NCI-H2196 (cell line): ENCODE results near the gene FKBP8.
"Not testable (repeated sequence)": the region's sequence is repeated elsewhere in the genome, so short reads cannot be mapped to it uniquely, and the experiment has no call there.

ENCODE experiments used
- DNase-seq: peaks from one replicate; lab custom pipeline; 2025; ENCODE audit not compliant: unreplicated experiment; lab: John Stamatoyannopoulos, UW

The FKBP8 gene

GRCh38 chr19:18542941-18543813 lies at the start of gene FKBP8:
TSS of gene FKBP8 (minus strand) at chr19:18543573. CDS start at chr19:18541970, 1,603 bp downstream.
- DNase-seq = peak; percentile 92

GRCh38 chr19:18592732-18593131 lies 49.4 kb upstream of the FKBP8 start:
- DNase-seq = not testable (repeated sequence)

- DNase-seq = no peak
Measured at GRCh38 chr19:18591735-18592385, 48.5 kb upstream of the FKBP8 start.

- peak; percentile 98 for DNase-seq
Measured at GRCh38 chr19:18590273-18591272, 47.2 kb upstream of the FKBP8 start.

- DNase-seq = peak; percentile 89
Measured at GRCh38 chr19:18589380-18590272, 46.3 kb upstream of the FKBP8 start.

GRCh38 chr19:18588611-18589379 lies 45.4 kb upstream of the FKBP8 start, which contains the start of gene REX1BD:
TSS of gene REX1BD (plus strand) at chr19:18588798. CDS start at chr19:18588802, 4 bp downstream.
- peak; percentile 78 for DNase-seq

- no peak for DNase-seq
Measured at GRCh38 chr19:18587962-18588610, 44.7 kb upstream of the FKBP8 start.

- no peak for DNase-seq
Measured at GRCh38 chr19:18587561-18587960, 44.2 kb upstream of the FKBP8 start.

- no peak for DNase-seq
Measured at GRCh38 chr19:18586306-18586705, 42.9 kb upstream of the FKBP8 start.

GRCh38 chr19:18580311-18580710 lies 36.9 kb upstream of the FKBP8 start:
- DNase-seq = no peak

GRCh38 chr19:18577365-18577914 lies 34.1 kb upstream of the FKBP8 start:
- no peak for DNase-seq

GRCh38 chr19:18576383-18576782 lies 33.0 kb upstream of the FKBP8 start:
- no peak for DNase-seq

GRCh38 chr19:18574691-18575291 lies 31.4 kb upstream of the FKBP8 start:
- no peak for DNase-seq

- DNase-seq = peak; percentile 99
Measured at GRCh38 chr19:18571564-18572344, 28.4 kb upstream of the FKBP8 start, which contains the start of gene UBA52. TSS of gene UBA52 (plus strand) at chr19:18571857. CDS start at chr19:18573301, 1,444 bp downstream.

- no peak for DNase-seq
Measured at GRCh38 chr19:18568367-18568766, 25.0 kb upstream of the FKBP8 start.

GRCh38 chr19:18566953-18567352 lies 23.6 kb upstream of the FKBP8 start:
- DNase-seq = no peak

- no peak for DNase-seq
Measured at GRCh38 chr19:18562086-18562485, 18.7 kb upstream of the FKBP8 start.
